Ramos (cell line): Measurements from ENCODE around the gene SLC17A9.

Experiments
- in situ Hi-C: fragments of 300-500 bp; cut with MboI; formaldehyde crosslinking; loops from one replicate; pipeline ENCODE4 v1.14.3; 2022; ENCODE audit warnings: low sequenced_read_pairs; ENCODE audit not compliant: unreplicated experiment

Gene SLC17A9

GRCh38 chr20:62952373-62952967 lies at the start of gene SLC17A9:
SLC17A9 (plus strand) TSS chr20:62952709; CDS start chr20:62952831, 122 bp downstream.
- in situ Hi-C loops, result no loop called here

- in situ Hi-C loops, result loop anchor here (10.0 kb wide), 1 partner anchor 112 kb away; no protein-coding TSS in a partner anchor
These were observed 49.4 kb upstream of the SLC17A9 start for GRCh38 chr20:62902926-62903615.

- in situ Hi-C loops, result loop anchor here (10.0 kb wide), 1 partner anchor 109 kb away; no protein-coding TSS in a partner anchor
These were observed 46.9 kb upstream of the SLC17A9 start for GRCh38 chr20:62905536-62906117.

DNA sequence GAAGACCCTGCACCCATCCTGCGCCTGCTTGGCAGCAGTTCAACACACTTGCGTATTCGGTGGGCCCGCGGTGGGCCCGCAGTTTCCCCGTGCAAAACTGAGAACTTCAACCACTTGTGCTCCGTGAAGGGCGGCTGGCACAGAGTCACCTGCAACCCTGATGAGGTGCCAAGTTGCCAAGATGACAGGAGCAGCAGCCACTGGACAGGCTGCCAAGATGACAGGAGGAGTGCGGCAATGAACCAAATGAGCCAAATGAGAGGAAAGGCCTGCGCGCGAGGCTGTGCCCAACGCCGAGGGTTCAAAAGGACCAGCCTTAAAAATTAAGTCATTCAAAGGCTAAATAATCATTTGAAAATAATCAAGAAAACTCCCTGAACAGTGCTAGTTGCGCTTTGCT lies 46.3 kb upstream of the SLC17A9 start:
- in situ Hi-C loops, result loop anchor here (10.0 kb wide), 1 partner anchor 109 kb away; no protein-coding TSS in a partner anchor

- in situ Hi-C loops, result loop anchor here (10.0 kb wide), 1 partner anchor 108 kb away; no protein-coding TSS in a partner anchor
These were observed 45.7 kb upstream of the SLC17A9 start for GRCh38 chr20:62906647-62907375.

DNA sequence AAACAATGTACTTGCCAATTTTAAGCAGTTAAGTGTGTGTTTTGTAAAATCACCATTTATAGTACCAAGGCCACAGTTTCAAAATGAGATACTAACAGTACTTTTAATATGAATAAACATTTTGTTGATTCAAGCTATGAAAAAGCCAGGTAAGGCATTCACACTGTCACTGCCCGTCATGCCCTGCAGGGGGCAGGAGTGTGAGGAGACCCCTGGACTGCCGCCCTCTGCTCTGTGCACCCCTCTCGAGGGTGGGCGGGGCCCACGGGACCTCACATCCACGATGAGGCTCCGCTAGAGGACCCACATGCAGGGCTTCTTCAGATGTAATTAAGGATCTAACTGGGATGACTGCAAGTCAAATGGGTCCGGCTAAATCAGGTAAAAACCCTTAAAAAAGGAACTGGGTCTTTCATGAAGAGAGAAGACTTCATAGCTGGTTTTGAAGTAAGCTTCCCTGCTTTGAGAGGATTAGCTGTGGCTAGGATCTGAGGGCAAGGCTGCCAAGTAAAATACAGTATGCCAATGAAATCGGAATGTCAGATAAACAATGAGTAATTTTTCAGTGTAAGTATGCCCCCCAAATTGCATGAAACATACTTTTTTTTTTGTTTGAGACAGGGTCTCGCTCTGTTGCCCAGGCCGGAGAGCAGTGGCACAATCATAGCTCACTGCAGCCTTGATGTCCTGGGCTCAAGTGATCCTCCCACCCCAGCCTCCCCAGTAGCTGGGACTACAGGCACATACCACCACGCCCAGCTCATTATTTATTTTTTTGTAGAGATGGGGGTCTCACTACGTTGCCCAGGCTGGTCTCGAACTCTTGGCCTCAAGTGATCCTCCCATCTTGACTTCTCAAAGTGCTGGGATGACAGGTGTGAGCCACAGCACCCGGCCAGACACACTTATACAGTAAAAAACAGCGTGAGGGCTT lies 44.9 kb upstream of the SLC17A9 start:
- in situ Hi-C loops, result loop anchor here (10.0 kb wide), 1 partner anchor 107 kb away; no protein-coding TSS in a partner anchor

DNA sequence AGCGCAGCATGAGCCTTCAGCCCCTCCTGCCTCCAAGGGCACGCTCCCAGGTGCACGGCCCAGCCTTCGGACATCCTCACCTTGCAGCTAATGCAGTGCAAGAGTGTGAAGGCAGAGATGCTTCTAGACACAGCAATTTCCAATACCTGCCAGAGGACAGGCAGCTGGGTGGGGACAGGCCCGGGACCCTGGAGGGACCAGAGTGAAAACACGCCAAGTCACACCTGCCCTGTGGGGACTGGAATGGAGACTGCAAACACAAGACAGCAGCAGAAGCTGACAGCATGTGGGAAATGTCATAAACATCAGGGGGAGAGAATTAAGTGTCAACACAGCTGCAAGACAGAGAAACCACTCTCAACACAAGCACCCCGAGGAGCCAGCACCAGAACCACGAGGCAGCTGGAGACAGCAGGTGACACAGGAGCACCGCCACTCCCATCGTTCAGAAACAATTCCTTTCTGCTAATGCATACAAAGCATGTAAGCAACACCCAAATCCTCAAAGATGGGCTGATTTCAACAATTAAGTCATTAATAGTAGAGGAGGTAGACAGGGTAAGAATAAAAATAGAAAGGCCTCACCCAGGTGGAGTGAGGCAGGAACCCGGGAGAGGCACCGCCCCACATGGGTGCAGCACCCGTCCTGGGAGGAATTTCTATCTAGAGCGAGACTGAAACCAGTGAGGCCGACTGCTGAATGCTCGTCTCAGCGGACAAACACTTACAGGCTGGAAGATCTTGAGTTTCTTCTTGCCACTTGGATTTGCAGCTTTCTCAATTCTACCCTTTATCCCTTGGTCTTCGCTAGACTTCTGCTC lies 43.3 kb upstream of the SLC17A9 start:
- in situ Hi-C loops, result loop anchor here (10.0 kb wide), 1 partner anchor 106 kb away; no protein-coding TSS in a partner anchor

DNA sequence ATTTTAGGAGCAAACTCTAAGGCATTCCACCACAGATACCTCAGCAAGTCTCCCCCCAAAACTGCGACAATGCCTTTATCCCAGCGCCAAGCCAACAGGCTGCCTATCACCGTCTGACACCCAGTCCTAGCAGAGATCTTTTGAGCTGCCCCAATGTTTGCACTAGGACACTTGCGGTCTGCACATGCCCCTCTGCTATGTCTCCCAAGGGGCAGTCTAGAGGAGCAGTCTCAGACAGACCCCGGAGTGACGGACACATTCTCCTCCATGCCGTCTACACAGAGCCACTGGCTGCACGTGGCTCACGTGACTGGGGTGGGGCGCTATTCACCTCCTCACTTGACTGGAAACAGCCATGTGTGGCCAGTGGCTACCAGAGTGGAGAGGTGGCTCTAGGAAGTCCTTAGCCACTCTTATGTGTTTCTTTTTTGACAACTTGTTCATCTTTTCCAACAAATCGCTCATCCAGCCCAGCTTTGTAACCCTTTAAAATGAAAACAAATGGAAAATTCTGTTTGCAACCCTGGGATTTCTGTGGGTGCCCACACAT lies 42.2 kb upstream of the SLC17A9 start:
- in situ Hi-C loops, result no loop called here

GRCh38 chr20:62910777-62911497 lies 41.6 kb upstream of the SLC17A9 start:
- in situ Hi-C loops, result no loop called here

GRCh38 chr20:62911701-62912280 lies 40.7 kb upstream of the SLC17A9 start:
- in situ Hi-C loops, result no loop called here

DNA sequence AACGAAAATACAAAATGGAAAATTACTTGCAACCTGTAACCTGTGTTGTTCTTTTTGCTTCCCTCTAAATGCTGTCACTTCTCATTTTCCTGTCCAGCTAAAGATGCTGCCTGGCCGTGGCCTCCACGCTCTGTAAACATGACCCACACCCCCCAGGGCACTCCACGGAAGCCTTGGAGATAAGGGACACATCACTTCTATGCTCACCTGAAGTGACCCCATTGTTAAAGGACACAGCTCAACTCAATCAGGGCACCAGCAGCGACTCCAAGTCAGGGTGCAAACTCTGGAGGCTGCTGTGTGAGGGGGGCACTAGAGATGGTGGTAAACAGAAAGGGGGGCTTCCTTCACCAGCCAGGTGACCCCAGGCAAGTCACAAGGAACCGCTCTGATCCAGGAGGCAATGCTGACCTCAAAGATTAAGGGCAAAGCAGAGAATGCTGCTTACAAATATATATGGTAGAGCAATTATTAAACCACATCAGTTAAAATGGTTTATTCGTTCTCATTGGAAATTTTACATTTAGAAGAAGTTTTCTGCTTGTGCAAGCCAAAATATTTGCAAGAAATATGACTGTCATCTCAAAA lies 39.4 kb upstream of the SLC17A9 start:
- in situ Hi-C loops, result no loop called here

DNA sequence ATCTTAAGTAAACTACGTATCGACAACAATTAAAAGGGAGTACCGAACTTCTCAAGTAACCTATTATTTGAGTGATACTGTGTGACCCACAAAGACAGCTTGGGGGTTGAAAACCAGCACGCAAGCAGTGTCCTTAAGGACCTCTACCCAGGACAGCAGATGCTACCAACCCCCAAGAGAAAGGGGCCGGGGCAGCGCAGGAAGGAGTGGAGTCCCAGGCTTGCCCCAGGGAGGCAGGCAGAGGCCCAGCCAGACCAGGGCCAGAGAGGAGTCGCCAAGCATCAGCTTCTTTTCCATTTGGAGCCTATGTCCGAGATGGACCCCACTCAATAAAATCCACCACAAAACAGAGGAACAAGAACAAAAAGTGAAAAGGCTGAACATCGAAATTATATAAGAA lies 38.1 kb upstream of the SLC17A9 start:
- in situ Hi-C loops, result no loop called here

DNA sequence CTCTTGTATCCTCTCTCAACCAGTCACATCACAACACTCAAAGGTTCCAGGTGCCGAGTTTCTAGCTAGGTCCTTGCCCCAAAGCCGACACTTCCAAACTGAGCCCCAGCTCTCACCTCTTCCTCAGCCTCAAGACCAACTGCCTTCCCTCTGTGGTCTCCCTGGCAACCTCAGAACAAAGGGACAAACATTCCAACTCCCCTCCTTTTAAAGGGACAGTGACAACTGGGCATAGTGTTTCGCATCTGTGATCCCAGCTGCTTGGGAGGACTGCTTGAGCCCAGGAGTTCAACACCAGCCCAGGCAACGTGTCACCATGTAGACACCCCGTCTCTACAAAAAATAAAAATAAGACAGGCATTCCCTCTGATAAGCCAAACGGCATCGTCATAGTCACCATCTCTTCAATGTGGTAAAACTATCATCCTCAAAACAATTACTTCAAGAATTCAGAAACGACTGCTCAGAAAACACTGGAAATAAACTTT lies 37.5 kb upstream of the SLC17A9 start:
- in situ Hi-C loops, result no loop called here

- in situ Hi-C loops, result no loop called here
These were observed 35.6 kb upstream of the SLC17A9 start for GRCh38 chr20:62916703-62917476.

GRCh38 chr20:62917720-62918119 lies 34.8 kb upstream of the SLC17A9 start:
- in situ Hi-C loops, result no loop called here

DNA sequence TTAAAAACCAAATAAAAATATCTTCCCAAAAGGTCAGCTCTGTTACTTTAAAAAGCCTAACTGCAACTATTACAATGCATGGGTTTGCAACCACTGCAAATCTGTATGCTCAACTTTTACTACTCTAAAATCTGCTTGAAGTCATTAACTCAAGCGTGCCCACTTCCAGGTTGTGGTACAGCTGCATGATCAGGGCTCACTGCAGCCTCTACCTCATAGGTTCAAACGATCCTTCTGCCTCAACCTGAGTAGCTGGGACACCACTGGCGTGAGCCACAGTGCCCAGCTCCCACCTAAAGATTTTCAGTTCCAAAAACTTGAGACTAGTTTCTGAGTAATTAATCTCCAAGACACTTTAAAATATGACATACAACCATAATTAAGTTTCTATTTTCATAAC lies 34.4 kb upstream of the SLC17A9 start:
- in situ Hi-C loops, result no loop called here
